ENCODE results near the gene FOXJ3.

The FOXJ3 gene

DNA sequence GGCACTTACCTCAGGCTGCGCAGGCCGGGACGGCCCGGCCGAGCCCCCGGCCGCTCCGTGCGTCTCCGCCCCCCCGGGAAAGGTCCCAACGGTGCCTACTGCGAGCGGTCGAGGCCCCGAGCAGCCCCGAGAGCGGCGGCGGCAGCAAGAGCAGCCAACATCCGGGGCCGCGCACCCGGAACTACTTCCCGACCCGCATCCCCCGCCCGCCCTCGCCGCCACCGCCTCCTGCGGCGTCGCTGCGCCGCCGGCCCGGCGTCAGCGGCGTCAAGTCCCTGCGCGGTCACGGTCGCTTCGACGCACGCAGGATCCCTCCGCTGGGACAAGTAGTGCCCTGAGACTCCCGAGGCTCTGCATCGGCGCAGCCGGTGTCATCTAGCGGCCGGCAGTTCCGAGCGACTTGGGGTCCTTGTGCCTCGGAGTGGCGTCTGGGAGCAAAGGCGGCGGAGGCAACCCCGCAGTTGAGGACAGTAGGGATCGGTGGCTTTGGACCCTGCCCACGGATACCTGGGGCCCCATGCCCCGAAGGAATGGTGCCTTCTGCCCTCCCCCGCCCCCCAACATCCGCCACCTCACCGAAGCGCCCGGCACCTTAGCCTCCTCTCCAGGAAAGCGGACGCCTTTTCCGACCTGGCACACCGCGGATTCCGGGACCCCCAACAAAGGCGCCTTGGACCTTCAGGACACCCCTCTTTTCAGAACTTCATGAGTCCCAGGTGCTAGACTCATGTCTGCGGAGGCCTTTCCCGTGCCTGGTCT is at the start of gene FOXJ3:
TSS of gene FOXJ3 (minus strand) at position 186 of the 759 bp plus-strand sequence. CDS start 24,142 bp downstream, outside the sequence.
- DNase-seq (ENCODE audit: low spot score) = peak; percentile 97

DNA sequence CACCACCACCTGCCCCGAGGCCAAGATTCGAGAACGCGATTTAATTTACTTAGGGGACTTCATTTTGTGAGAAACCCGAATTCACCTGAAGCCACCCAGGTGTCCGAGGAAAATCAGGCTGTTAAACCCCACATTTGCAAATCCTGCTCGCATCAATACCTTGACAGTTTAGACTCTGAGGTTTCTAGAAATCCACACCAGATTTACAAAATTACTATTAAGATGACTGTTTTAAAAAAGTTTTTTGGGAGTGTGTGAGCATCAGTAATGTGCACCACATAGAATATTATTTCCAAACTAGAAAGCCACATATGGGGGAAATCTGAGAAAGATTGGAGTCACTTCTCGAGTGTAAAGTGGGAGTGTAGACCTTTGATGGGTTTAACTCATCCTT is 46.2 kb upstream of the FOXJ3 start:
- no peak for DNase-seq (ENCODE audit: low spot score)

DNA sequence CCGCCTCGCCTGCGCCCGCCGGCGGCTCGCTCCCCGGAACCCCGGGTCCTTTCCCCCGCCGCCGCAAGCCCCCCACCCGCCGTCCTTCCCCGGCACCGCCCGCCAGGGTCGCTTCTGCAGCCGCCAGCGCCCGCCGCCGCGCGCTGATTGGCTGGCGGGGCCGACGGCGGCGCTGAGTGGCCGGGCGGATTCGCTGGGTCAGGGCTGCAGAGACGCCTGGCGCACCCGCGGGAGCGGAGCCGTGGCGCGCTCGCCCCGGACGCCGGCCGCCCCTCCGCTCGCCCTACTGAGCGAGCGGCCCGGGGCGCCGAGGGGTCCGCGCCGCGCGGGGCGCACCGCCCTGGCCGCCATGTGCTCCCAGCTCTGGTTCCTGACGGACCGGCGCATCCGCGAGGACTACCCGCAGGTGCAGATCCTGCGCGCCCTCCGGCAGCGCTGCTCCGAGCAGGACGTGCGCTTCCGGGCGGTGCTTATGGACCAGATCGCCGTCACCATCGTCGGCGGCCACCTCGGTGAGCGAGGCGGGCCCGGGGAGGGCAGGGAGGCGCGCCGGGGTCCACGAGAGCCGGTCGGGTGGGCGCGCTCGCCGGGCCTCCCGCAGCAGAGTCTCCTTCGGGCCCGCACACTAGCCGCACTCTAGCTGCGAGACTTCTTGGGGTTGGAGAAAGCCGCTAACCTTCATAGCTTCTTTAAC is 45.7 kb upstream of the FOXJ3 start, which contains the start of gene RIMKLA:
TSS of gene RIMKLA (plus strand) at position 207 of the 694 bp plus-strand sequence. CDS start at position 350, 143 bp downstream.
- peak; percentile 88 for DNase-seq (ENCODE audit: low spot score)

DNA sequence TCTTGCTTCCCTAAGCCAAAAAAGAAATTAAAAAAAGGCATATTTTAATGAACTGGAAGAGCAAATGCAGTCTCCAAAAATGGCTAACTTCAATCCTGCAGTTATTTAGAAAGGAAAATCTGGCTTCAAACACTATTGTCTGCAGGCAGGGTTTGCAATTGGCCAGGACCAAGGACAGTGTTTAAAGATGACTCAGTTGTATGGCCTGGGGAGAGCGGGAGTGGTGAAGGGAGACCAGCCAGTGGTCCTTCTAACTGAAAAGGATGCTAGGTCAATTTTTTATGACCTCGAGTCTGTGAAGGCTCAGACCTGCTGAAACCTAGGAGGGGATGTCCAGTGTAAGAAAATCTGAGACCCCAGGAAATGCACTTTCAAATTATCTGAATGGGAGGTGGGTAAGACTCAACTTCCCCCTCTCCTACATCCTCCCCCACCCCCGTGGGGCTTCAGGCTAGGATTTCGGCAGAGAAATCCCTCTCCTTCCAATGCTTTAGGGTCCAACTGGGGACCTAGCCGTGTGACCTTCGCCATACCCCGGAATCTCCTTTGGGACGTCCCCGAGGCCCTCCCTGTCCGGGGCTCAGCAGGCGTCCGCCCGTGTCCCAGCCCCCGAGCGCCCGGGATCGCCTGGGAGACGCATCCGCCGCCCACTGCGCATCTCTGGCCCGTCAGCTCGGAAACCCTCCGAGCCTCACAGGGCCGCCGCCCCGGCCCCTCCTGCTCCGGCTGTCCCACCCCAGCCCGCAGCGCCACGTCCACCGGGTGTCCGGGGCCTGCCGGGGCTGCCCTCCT is 45.0 kb upstream of the FOXJ3 start:
- peak; percentile 64 for DNase-seq (ENCODE audit: low spot score)

DNA sequence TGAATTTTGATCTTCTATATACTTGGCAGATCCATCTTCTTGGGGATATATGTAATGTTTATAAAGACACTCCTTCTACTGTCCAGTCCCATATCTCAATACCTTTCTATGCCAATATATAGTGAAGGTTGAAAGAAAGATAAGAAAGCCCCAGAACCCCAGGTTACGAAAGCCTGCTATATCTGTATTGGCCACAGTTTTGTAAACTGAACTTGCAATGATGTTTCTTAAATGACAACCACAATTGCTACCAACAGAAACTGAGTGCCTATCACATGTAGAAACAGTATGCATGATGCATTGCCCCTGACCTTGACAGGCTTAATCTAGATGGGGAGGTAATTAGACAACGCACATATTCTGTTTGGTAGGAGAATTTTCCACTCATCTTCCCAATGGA is 37.8 kb upstream of the FOXJ3 start:
- no peak for DNase-seq (ENCODE audit: low spot score)

DNA sequence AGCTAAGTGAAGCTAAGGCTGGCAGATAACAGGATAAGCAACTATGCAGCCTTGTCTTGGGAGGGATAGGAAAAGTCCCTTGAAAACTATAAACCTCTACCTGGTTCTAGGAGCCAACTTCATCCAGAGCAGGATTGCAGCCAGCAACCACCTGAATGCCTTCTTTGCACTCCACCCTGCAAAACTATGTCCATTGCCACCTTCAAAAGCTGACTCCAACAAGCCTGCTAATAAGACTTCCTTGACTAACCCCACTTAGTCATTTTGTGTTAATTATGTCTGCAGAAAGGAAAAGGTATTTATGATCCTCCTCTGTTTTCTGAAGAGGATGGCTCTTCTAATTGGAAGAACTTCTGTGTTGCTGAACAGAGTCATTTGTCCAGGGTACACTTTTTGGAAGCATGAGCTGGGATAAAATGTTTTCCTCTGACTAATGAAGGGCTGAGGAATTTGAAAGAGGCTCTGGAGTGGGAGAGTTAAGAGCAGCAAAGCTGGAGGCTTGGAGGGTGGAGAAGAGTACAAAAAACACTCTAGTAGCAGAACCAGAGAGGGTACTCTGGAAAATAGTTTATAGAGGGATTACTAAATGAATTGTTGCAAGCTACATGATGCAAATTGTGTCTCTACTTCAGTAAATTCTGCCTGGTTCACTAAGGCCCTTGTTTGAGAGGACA is 36.0 kb upstream of the FOXJ3 start:
- no peak for DNase-seq (ENCODE audit: low spot score)

DNA sequence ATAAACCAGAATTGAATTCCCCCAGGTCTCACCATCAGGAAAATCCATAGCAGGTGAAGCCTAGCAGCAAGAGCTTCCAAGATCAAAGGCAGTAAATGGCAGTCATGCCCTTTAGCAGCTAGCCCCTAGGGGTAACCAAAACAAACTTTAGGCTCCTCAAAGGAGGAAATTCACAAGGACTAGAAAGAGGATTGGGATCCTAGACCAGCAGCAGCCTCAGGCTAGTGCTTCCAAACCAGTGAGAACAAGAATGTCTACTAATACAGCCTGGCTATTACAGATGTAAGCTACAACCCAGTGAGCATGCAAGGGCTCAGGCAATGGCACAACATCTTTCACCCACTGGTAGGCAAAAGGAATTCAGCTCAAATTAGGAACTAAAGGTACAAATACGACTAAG is 34.4 kb upstream of the FOXJ3 start:
- no peak for DNase-seq (ENCODE audit: low spot score)

DNA sequence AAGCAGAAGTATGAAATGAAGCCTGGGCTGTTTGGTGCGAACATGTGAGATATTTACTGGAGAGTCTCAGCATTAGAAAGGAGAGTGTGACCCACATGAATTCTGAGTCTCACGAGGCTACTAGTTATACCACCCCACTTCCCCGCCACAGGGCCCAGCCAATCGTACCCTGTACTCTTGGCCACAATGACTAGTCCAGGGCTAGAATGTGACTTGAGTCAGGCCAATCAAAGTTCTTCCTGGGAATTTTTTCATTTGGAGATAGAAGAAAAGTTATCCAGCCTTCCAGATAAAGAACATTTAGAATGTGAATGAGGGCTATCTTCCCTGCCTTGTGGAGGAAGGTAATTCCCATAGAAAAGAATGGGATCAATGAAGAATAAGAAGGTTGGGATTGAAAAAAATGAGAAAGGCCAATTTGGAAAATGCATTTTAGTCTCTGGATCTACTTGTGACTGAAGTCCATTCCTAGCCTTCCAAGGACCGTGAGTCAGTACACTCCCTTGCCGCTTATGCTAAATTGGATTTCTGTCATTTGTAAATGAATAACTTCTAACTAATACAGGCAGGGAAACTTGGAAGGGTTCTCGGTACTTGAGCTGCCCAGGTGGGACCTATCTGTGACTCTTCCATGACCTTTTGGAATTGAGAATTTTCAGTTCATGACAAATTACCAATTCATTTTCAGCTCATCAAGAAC is 33.2 kb upstream of the FOXJ3 start:
- no peak for DNase-seq (ENCODE audit: low spot score)

DNA sequence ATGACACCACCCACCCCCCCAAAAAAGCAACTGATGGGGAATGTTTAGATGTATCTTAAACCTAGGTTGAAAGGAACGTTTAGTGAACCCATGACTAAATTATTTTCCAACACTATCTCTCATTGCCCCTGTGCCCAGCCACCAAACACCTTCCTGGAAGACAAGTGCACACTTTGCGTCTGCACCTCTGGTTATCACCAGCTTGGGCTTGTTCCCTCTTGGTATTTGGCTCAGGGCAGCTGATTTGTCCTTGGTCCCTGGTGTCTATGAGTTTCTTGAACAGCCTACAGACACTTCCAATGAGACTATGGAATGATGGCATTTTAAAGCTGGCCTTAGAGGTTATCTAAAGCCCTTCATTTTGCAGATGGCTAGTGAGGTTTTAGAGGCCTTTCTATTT is 30.1 kb upstream of the FOXJ3 start:
- DNase-seq (ENCODE audit: low spot score) = no peak

DNA sequence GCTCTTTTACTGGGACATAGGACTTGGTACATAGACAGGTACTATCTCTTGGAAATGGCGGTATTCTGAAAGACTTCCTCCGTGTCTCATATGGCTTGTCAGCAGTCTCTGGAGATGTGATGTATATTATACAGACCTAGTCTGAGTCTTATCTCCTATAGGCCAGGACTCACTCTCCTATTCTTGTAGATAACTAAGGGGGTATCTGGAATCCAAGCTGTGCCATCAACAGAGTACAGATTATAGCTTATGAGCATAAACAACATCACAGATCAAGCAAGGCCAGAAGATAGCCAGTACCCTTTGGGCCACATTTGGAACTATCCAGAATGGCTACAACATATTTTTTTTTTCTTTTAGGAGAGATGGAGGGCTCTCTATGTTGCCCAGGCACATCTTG is 29.5 kb upstream of the FOXJ3 start:
- DNase-seq (ENCODE audit: low spot score) = no peak

DNA sequence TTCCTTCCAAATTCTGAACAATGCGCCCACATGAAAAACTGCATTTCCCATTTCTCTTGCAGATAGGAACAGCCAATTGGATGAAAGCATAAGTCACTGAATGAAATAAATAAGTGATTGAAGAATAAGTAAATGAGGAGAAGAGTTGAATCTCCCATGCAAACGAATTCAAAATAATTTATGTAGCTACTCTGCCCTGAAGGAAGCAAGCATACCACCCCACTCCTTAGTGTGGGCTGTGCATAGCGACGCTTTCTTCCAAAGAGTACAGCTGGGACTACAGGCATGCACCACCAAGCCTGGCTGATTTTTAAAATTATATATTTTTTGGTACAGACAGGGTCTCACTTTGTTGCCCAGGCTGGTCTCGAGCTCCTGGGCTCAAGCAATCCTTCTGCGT is 29.1 kb upstream of the FOXJ3 start:
- no peak for DNase-seq (ENCODE audit: low spot score)

DNA sequence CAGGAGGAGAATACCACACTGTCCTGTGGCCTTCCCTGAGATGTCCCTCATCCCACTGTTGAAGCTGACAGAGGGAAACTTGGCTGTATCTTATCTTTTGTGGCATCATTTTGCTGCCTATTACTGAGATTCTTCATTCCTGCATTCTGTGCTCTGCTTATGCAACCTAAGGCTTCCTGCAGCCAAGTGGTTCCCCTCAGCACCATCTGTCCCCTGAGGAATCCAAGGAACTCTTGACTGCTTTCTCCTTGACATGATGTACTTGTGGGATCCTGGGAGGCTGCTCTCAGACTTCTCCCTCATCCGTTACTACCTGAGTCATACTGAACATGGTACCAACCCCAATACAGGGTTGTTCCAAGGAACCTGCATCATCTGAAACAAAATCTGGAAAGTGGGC is 24.4 kb upstream of the FOXJ3 start:
- no peak for DNase-seq (ENCODE audit: low spot score)

DNA sequence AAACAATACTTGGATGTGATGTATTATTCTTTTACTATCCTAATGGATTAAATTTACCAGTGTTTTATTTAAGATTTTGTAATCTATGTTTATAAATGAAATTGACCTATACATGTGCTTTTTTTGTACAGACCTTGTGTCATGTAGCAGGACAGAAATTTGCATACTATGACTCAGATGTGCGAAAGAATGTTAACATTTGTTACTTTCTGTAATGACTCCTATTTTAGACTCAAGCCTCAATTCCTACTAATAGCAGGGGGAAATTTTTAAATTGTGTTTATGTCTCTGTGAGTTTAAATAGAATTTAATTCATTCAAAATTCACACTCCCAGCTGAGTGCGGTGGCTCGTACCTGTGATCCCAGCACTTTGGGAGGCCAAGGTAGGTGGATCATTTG is 23.8 kb upstream of the FOXJ3 start:
- no peak for DNase-seq (ENCODE audit: low spot score)

DNA sequence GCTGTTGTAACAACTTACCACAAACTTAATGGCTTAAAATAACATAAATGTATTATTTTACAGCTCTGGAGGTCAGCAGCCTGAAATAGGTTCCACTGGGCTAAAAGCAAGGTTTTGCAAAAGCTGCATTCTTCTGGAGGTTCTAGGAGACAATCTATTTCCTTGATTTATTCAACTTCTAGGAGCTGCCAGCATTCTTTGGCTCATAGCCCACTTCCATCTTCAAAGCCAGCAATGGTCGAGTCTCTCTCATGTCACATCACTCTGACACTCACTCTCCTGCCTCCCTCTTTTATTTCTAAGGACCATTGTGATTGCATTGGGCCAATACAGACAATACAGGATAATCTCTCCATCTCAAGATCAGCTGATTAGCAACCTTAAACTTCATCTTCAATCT is 15.1 kb upstream of the FOXJ3 start:
- DNase-seq (ENCODE audit: low spot score) = no peak

DNA sequence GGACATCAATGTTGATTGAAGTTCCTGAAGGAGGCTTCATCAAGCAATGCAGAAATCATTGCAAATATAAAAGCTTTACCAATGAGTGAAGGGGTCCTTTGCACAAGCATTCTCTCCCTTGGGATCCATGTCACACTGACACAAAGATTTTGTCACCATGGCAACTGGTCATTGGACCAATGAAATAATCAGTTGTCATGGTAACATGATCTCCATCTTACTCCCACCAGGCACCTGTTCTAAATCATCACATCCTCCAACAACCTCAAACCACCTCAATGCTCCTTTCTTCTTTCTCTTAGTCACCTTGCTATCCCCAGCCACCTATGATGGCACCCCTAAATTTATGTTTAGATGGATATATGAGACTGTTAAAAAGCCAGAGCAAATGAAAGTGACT is 13.5 kb upstream of the FOXJ3 start:
- DNase-seq (ENCODE audit: low spot score) = no peak

DNA sequence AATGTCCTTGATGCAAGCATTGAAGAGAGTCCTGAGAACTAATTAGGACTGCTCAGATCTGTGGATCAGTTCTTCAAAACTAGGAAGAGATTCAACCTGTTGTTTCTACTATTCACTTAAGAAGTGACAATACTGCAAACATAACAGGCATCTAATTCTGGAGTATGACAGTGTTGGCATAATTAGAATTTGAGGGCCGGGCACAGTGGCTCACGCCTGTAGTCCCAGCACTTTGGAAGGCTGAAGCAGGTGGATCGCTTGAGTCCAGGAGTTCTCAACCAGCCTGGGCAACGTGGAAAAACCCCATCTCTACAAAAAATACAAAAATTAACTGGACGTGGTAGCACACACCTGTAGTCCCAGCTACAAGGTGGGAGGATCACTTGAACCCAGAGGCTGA is 8.0 kb upstream of the FOXJ3 start:
- DNase-seq (ENCODE audit: low spot score) = no peak

DNA sequence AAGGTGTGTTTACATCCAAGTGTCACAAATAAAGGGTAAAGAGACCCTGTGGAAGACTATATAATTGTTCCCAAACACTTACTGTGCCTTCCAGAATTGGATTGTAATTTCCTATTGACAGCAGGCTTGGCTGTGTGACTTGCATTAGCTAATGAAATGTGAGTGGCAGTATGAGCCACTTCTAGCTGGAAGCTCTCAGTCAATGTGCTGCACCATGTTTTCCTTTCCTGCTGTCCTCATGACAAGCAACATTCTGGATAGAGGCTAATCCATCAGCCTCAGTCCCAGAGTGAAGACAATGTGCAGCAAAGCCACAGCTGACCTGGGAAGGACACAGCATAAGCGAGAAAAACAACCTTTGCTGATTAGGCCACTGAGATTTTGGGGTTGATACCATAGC is 5.9 kb upstream of the FOXJ3 start:
- DNase-seq (ENCODE audit: low spot score) = no peak

DNA sequence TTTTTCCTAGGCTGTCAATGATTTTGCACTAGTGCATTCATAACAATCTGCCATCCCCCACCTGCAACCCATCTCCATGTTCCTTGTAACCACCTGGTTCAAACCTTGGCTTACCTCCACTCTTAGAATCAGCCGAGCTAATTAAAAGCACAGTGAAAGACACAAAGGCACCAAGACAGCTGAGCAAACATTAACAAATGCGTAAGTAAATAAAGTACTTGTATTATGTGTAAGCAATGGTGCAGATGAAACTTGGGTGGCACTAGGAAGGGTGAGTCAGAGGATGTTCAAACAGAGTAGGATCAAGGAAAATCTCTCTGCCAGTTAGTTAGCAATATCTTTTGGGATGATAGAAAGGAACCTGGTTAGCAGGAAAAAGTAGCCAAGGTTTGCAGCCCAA is 5.1 kb upstream of the FOXJ3 start:
- no peak for DNase-seq (ENCODE audit: low spot score)

DNA sequence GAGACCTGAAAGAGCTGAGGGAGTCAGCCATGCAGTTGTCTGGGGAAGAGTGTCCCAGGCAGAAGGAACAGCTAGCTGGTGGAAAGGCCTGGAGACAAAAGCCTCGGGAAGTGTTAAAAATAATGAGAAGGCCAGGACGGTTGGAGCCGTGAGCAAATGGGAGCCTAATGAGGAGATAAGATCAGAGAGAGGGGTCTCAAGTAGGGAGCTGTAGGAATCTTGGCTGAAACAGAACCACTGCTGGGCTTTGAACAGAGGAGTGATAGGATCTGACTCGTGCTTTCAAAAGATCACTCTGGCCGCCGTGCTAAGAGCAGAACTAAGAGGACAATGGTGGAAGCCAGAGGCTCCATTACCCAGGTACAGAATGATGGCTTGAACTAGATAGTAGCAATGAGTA is 1.9 kb upstream of the FOXJ3 start:
- no peak for DNase-seq (ENCODE audit: low spot score)

DNA sequence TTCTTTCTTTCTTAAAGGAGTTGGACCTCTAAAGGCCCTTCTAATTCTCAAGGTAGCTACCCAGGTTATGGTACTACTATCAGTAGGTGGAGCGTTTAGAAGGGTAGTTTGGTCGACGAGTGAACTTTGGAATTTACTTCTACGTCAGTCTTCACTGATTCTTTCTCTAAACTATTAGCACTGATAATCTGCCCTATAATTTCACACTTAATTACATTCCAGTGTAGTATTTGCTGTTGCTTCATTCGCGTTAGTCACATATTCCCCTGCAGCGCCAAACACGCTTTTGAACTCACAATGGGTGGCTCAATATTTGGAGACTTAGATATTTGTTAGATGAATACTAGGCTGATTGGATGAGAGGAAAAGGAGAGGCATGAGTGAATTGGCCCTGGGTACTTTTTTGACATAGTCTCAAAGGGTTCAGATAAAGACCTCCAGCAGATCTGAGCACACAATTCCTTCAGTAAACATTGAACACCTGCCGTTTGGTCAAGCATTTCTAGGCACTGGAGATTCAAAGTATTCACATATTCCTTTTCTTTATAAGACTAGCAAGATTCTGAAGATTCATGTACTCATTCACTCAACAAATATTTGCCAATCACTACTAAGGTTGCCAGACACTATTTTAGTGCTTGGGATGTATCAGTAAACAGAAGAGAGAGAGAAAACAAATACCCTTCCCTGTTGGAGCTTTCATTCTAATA is 929 bp upstream of the FOXJ3 start:
- peak; percentile 40 for DNase-seq (ENCODE audit: low spot score)

Measured in AG08396 (cell line).